ENCODE measurements around the gene C10orf105.
A peak's percentile ranks its signal among the peaks of the same experiment; 100 is the strongest.

C10orf105 gene

GRCh38 chr10:71695502-71696476 is 23.8 kb downstream of the C10orf105 start:
- H3K4me3 ChIP-seq (ENCODE audit: control insufficient read depth in 1 of 7, extremely low read depth in 1 of 7, insufficient read depth in 4 of 7, low read depth in 2 of 7, low read length in 6 of 7), result no peak overlapping the region
- H3K36me3 ChIP-seq (ENCODE audit: control insufficient read depth in 4 of 4, insufficient read depth in 4 of 4, low read length in 3 of 4), result no peaks in the 10 kb centered on the region
- CTCF ChIA-PET, result interaction anchor here (0.7 to 7.3 kb wide), 32 partner anchors 8 to 389 kb away, joined by 3 to 108 read pairs (median 4); partner anchors contain the start of gene VSIR
- POLR2A ChIA-PET, result no interaction called here
- no peaks in the 10 kb centered on the region for H3K27me3 ChIP-seq (replicated peaks in 2 of 5; ENCODE audit: control insufficient read depth in 4 of 5, insufficient read depth in 5 of 5, low read length in 4 of 5)
- DNase-seq, result no peak
- WGBS (ENCODE audit: insufficient coverage), result 96% methylated on average over 9 of the region's 14 CpGs
- peaks cover 0 to 4% (median 0%) of the 10 kb centered on the region in 5 experiments for H3K9me3 ChIP-seq (ENCODE audit: control extremely low read depth in 1 of 5, control insufficient read depth in 4 of 5, insufficient read depth in 2 of 5, low read depth in 1 of 5, low read length in 4 of 5)
- no peak overlapping the region for H3K27ac ChIP-seq (ENCODE audit: insufficient read depth in 1 of 2, low read depth in 1 of 2, low read length in 2 of 2, poor library complexity in 1 of 2, severe bottlenecking in 2 of 2)
- H3K4me1 ChIP-seq (ENCODE audit: control extremely low read depth in 1 of 4, control insufficient read depth in 4 of 4, insufficient read depth in 4 of 4, low read length in 3 of 4), result peaks cover 0 to 46% (median 22%) of the 10 kb centered on the region in 4 experiments

- peak; percentile 74 to 93 (median 92) for DNase-seq
- H3K4me1 ChIP-seq (ENCODE audit: control extremely low read depth in 1 of 4, control insufficient read depth in 4 of 4, insufficient read depth in 4 of 4, low read length in 3 of 4), result peaks cover 0 to 46% (median 22%) of the 10 kb centered on the region in 4 experiments
- H3K27ac ChIP-seq (ENCODE audit: insufficient read depth in 1 of 2, low read depth in 1 of 2, low read length in 2 of 2, poor library complexity in 1 of 2, severe bottlenecking in 2 of 2), result no peak overlapping the region
These were observed 25.0 kb downstream of the C10orf105 start for GRCh38 chr10:71694567-71694968.

GRCh38 chr10:71694039-71694501 is 25.5 kb downstream of the C10orf105 start:
- 87% methylated on average over 15 of the region's 18 CpGs for WGBS (ENCODE audit: insufficient coverage)
- Histone ChIP-seq H3K36me3 (ENCODE audit: control insufficient read depth in 4 of 4, insufficient read depth in 4 of 4, low read length in 3 of 4) (no peaks in the 10 kb centered on the region), H3K9me3 (ENCODE audit: control extremely low read depth in 1 of 5, control insufficient read depth in 4 of 5, insufficient read depth in 2 of 5, low read depth in 1 of 5, low read length in 4 of 5) (peaks cover 0 to 4% (median 0%) of the 10 kb centered on the region in 5 experiments), H3K27me3 (replicated peaks in 2 of 5; ENCODE audit: control insufficient read depth in 4 of 5, insufficient read depth in 5 of 5, low read length in 4 of 5) (no peaks in the 10 kb centered on the region), H3K4me3 (ENCODE audit: control insufficient read depth in 1 of 7, extremely low read depth in 1 of 7, insufficient read depth in 4 of 7, low read depth in 2 of 7, low read length in 6 of 7) (peak overlapping the region in 2 of 7 experiments; percentile 9 to 45), H3K4me1 (ENCODE audit: control extremely low read depth in 1 of 4, control insufficient read depth in 4 of 4, insufficient read depth in 4 of 4, low read length in 3 of 4) (peaks cover 0 to 46% (median 22%) of the 10 kb centered on the region in 4 experiments), H3K27ac (ENCODE audit: insufficient read depth in 1 of 2, low read depth in 1 of 2, low read length in 2 of 2, poor library complexity in 1 of 2, severe bottlenecking in 2 of 2) (no peak overlapping the region)
- DNase-seq, result no peak
- ChIA-PET POLR2A (interaction anchor here (0.9 kb wide), 1 partner anchor 79 kb away, joined by 5 read pairs; the partner anchor contains the start of gene VSIR), CTCF (interaction anchor here (0.9 to 7.3 kb wide), 11 partner anchors 9 to 379 kb away, joined by 3 to 108 read pairs (median 5); no protein-coding TSS in a partner anchor)

More at GRCh38 chr10:71694567-71694968, 25.0 kb downstream of the C10orf105 start:
- Histone ChIP-seq H3K4me3 (ENCODE audit: control insufficient read depth in 1 of 7, extremely low read depth in 1 of 7, insufficient read depth in 4 of 7, low read depth in 2 of 7, low read length in 6 of 7) (peak overlapping the region in 2 of 7 experiments; percentile 9 to 45), H3K27me3 (replicated peaks in 2 of 5; ENCODE audit: control insufficient read depth in 4 of 5, insufficient read depth in 5 of 5, low read length in 4 of 5) (no peaks in the 10 kb centered on the region), H3K9me3 (ENCODE audit: control extremely low read depth in 1 of 5, control insufficient read depth in 4 of 5, insufficient read depth in 2 of 5, low read depth in 1 of 5, low read length in 4 of 5) (peaks cover 0 to 4% (median 0%) of the 10 kb centered on the region in 5 experiments), H3K36me3 (ENCODE audit: control insufficient read depth in 4 of 4, insufficient read depth in 4 of 4, low read length in 3 of 4) (no peaks in the 10 kb centered on the region)
- 0% methylated on average over 5 of the region's 10 CpGs for WGBS (ENCODE audit: insufficient coverage)
- ChIA-PET CTCF (interaction anchor here (0.7 to 7.3 kb wide), 12 partner anchors 10 to 379 kb away, joined by 3 to 108 read pairs (median 4); no protein-coding TSS in a partner anchor), POLR2A (interaction anchor here (0.9 kb wide), 1 partner anchor 79 kb away, joined by 5 read pairs; the partner anchor contains the start of gene VSIR)

GRCh38 chr10:71693377-71693776 is 26.2 kb downstream of the C10orf105 start:
- 89% methylated on average over 3 of the region's 5 CpGs for WGBS (ENCODE audit: insufficient coverage)
- no peak overlapping the region for H3K27ac ChIP-seq (ENCODE audit: insufficient read depth in 1 of 2, low read depth in 1 of 2, low read length in 2 of 2, poor library complexity in 1 of 2, severe bottlenecking in 2 of 2)
- H3K36me3 ChIP-seq (ENCODE audit: control insufficient read depth in 4 of 4, insufficient read depth in 4 of 4, low read length in 3 of 4), result no peaks in the 10 kb centered on the region
- POLR2A ChIA-PET, result no interaction called here
- no peaks in the 10 kb centered on the region for H3K27me3 ChIP-seq (replicated peaks in 2 of 5; ENCODE audit: control insufficient read depth in 4 of 5, insufficient read depth in 5 of 5, low read length in 4 of 5)
- CTCF ChIA-PET, result interaction anchor here (1.0 to 7.3 kb wide), 7 partner anchors 8 to 378 kb away, joined by 3 to 108 read pairs (median 5); no protein-coding TSS in a partner anchor
- no peak overlapping the region for H3K4me3 ChIP-seq (ENCODE audit: control insufficient read depth in 1 of 7, extremely low read depth in 1 of 7, insufficient read depth in 4 of 7, low read depth in 2 of 7, low read length in 6 of 7)
- peaks cover 0 to 44% (median 22%) of the 10 kb centered on the region in 4 experiments for H3K4me1 ChIP-seq (ENCODE audit: control extremely low read depth in 1 of 4, control insufficient read depth in 4 of 4, insufficient read depth in 4 of 4, low read length in 3 of 4)
- H3K9me3 ChIP-seq (ENCODE audit: control extremely low read depth in 1 of 5, control insufficient read depth in 4 of 5, insufficient read depth in 2 of 5, low read depth in 1 of 5, low read length in 4 of 5), result peaks cover 0 to 7% (median 0%) of the 10 kb centered on the region in 5 experiments
- DNase-seq, result no peak

GRCh38 chr10:71692598-71693306 is 26.8 kb downstream of the C10orf105 start:
- Histone ChIP-seq H3K27ac (ENCODE audit: insufficient read depth in 1 of 2, low read depth in 1 of 2, low read length in 2 of 2, poor library complexity in 1 of 2, severe bottlenecking in 2 of 2) (no peak overlapping the region), H3K4me3 (ENCODE audit: control insufficient read depth in 1 of 7, extremely low read depth in 1 of 7, insufficient read depth in 4 of 7, low read depth in 2 of 7, low read length in 6 of 7) (no peak overlapping the region), H3K36me3 (ENCODE audit: control insufficient read depth in 4 of 4, insufficient read depth in 4 of 4, low read length in 3 of 4) (no peaks in the 10 kb centered on the region), H3K4me1 (ENCODE audit: control extremely low read depth in 1 of 4, control insufficient read depth in 4 of 4, insufficient read depth in 4 of 4, low read length in 3 of 4) (peaks cover 0 to 43% (median 22%) of the 10 kb centered on the region in 4 experiments), H3K9me3 (ENCODE audit: control extremely low read depth in 1 of 5, control insufficient read depth in 4 of 5, insufficient read depth in 2 of 5, low read depth in 1 of 5, low read length in 4 of 5) (peaks cover 0 to 7% (median 0%) of the 10 kb centered on the region in 5 experiments), H3K27me3 (replicated peaks in 2 of 5; ENCODE audit: control insufficient read depth in 4 of 5, insufficient read depth in 5 of 5, low read length in 4 of 5) (no peaks in the 10 kb centered on the region)
- WGBS (ENCODE audit: insufficient coverage), result 88% methylated on average over 6 of the region's 7 CpGs
- ChIA-PET POLR2A (no interaction called here), CTCF (interaction anchor here (0.6 to 7.3 kb wide), 7 partner anchors 14 to 377 kb away, joined by 3 to 108 read pairs (median 5); no protein-coding TSS in a partner anchor)
- DNase-seq, result no peak

- Histone ChIP-seq H3K27me3 (replicated peaks in 2 of 5; ENCODE audit: control insufficient read depth in 4 of 5, insufficient read depth in 5 of 5, low read length in 4 of 5) (no peaks in the 10 kb centered on the region), H3K4me1 (ENCODE audit: control extremely low read depth in 1 of 4, control insufficient read depth in 4 of 4, insufficient read depth in 4 of 4, low read length in 3 of 4) (peaks cover 0 to 31% (median 20%) of the 10 kb centered on the region in 4 experiments), H3K9me3 (ENCODE audit: control extremely low read depth in 1 of 5, control insufficient read depth in 4 of 5, insufficient read depth in 2 of 5, low read depth in 1 of 5, low read length in 4 of 5) (peaks cover 0 to 7% (median 0%) of the 10 kb centered on the region in 5 experiments), H3K4me3 (ENCODE audit: control insufficient read depth in 1 of 7, extremely low read depth in 1 of 7, insufficient read depth in 4 of 7, low read depth in 2 of 7, low read length in 6 of 7) (no peak overlapping the region), H3K27ac (ENCODE audit: insufficient read depth in 1 of 2, low read depth in 1 of 2, low read length in 2 of 2, poor library complexity in 1 of 2, severe bottlenecking in 2 of 2) (no peak overlapping the region), H3K36me3 (ENCODE audit: control insufficient read depth in 4 of 4, insufficient read depth in 4 of 4, low read length in 3 of 4) (no peaks in the 10 kb centered on the region)
- 100% methylated on average over 2 of the region's 2 CpGs for WGBS (ENCODE audit: insufficient coverage)
- POLR2A ChIA-PET, result no interaction called here
- DNase-seq, result no peak
- CTCF ChIA-PET, result interaction anchor here (1.0 to 1.3 kb wide), 3 partner anchors 11 to 27 kb away, joined by 3 read pairs; no protein-coding TSS in a partner anchor
These were observed 28.2 kb downstream of the C10orf105 start for GRCh38 chr10:71691405-71691804.
